Gastroesophageal sphincter (tissue), 4 donors: ENCODE results near the gene GALNT4. TPM values are rescaled to one million over a fixed set of nuclear protein-coding genes. Genes with fewer than 3 reads are reported as not detected.

Experiments used
- ATAC-seq: fragments of 150-250 bp; one replicate; pipeline ENCODE4 v1.9.1; 2016; ENCODE audit warnings: mild to moderate bottlenecking, moderate library complexity
- H3K27ac ChIP-seq, 4 donors: fragments of 200-600 bp; sonication (generic) in 3 of 4; 1 replicate in 3 of 4; 2 replicates in 1 of 4; pipeline ENCODE4 v1.5.1; 2016 to 2019
- H3K27me3 ChIP-seq: fragments of 200-600 bp; sonication (generic); one replicate; pipeline ENCODE4 v1.5.1; 2019
- H3K36me3 ChIP-seq, 2 donors: fragments of 200-600 bp; sonication (generic); one replicate each; pipeline ENCODE4 v1.5.1; 2019; ENCODE audit warnings: control low read depth in 1 of 2
- H3K4me1 ChIP-seq, 3 donors: fragments of 200-600 bp; sonication (generic); 1 replicate in 2 of 3; 2 replicates in 1 of 3; pipeline ENCODE4 v1.5.1; 2016 to 2019; ENCODE audit warnings: control low read depth in 2 of 3
- H3K4me3 ChIP-seq, 2 donors: fragments of 200-600 bp; sonication (generic); one replicate each; pipeline ENCODE4 v1.5.1; 2019; ENCODE audit warnings: mild to moderate bottlenecking in 1 of 2, moderate library complexity in 1 of 2
- H3K9me3 ChIP-seq, 3 donors: fragments of 200-600 bp; sonication (generic); one replicate each; pipeline ENCODE4 v1.5.1; 2017 to 2019; ENCODE audit warnings: control low read depth in 2 of 3
- CTCF ChIP-seq, 4 experiments: fragments of 200-600 bp in 2 of 4; fragments of 450-650 bp in 2 of 4; sonication (generic) in 1 of 4; IDR thresholded peaks; one replicate each; pipeline ENCODE4 v1.5.1; 2017 to 2019; ENCODE audit warnings: antibody characterized with exemption in 4 of 4, mild to moderate bottlenecking in 2 of 4, moderate library complexity in 2 of 4
- EP300 ChIP-seq: sonication (generic); formaldehyde crosslinking; IDR thresholded peaks from one replicate; pipeline ENCODE4 v1.6.1; 2017; ENCODE audit warnings: antibody characterized with exemption, mild to moderate bottlenecking
- POLR2A ChIP-seq, 2 donors: fragments of 450-650 bp; IDR thresholded peaks; one replicate each; pipeline ENCODE4 v1.6.1; 2017; ENCODE audit warnings: antibody characterized with exemption in 2 of 2, mild to moderate bottlenecking in 2 of 2, moderate library complexity in 1 of 2
- POLR2AphosphoS5 ChIP-seq: sonication (generic); formaldehyde crosslinking; IDR thresholded peaks from one replicate; pipeline ENCODE4 v1.6.1; 2017; ENCODE audit warnings: antibody characterized with exemption
- WGBS, 2 donors: methylation state at CpG; one replicate each; pipeline ENCODE4 v1.1.5; 2018; ENCODE audit warnings: low coverage in 1 of 2; 5-methylcytosine and 5-hydroxymethylcytosine counted together
- total RNA-seq, 4 donors: library from RNA; depleted of rRNA; stranded (reverse); fragments of >200 nt; gene quantifications; one replicate each; pipeline ENCODE4 v1.1.0, GENCODE V29; 2016

GALNT4 gene
- total RNA-seq, 4 donors from 2014 or later, result 5.3 to 10.8 (median 7.1) TPM

GRCh38 chr12:89539426-89540223 is 15.0 kb upstream of the GALNT4 start:
- no peaks in the 10 kb centered on the region for H3K9me3 ChIP-seq
- H3K27me3 ChIP-seq, result no peaks in the 10 kb centered on the region
- no peak for ATAC-seq
- H3K4me1 ChIP-seq, result peaks cover 0 to 16% (median 3%) of the 10 kb centered on the region in 3 donors
- WGBS, 2 donors, result 75 to 82% methylated on average over 4 to 5 of the region's 5 CpGs
- no peak overlapping the region for H3K4me3 ChIP-seq
- no peak for TF ChIP-seq POLR2A (IDR thresholded peaks at IDR 0.05)
- no peak for TF ChIP-seq CTCF (IDR thresholded peaks at IDR 0.05)
- TF ChIP-seq POLR2AphosphoS5, result no peak
- TF ChIP-seq EP300, result no peak
- H3K36me3 ChIP-seq, result no peaks in the 10 kb centered on the region
- no peak overlapping the region for H3K27ac ChIP-seq

- WGBS, 2 donors, result 93 to 100% methylated on average over 4 of the region's 4 CpGs
These were observed 14.3 kb upstream of the GALNT4 start for GRCh38 chr12:89538897-89539296.

GRCh38 chr12:89537389-89537788 is 12.8 kb upstream of the GALNT4 start:
- no peak overlapping the region for H3K27ac ChIP-seq
- ATAC-seq, result no peak
- TF ChIP-seq POLR2A (IDR thresholded peaks at IDR 0.05) (no peak), CTCF (IDR thresholded peaks at IDR 0.05) (no peak), POLR2AphosphoS5 (no peak), EP300 (no peak)
- peaks cover 0 to under 1% (median 0%) of the 10 kb centered on the region in 3 donors for H3K4me1 ChIP-seq
- WGBS, 2 donors, result 69 to 80% methylated on average over 3 of the region's 3 CpGs
- H3K27me3 ChIP-seq, result no peaks in the 10 kb centered on the region
- no peak overlapping the region for H3K4me3 ChIP-seq
- no peaks in the 10 kb centered on the region for H3K9me3 ChIP-seq
- no peaks in the 10 kb centered on the region for H3K36me3 ChIP-seq

More at GRCh38 chr12:89538897-89539296, 14.3 kb upstream of the GALNT4 start:
- no peak for TF ChIP-seq POLR2AphosphoS5
- TF ChIP-seq POLR2A (IDR thresholded peaks at IDR 0.05), result no peak
- no peak for TF ChIP-seq EP300
- TF ChIP-seq CTCF (IDR thresholded peaks at IDR 0.05), result no peak
- Histone ChIP-seq H3K9me3 (no peaks in the 10 kb centered on the region), H3K4me3 (no peak overlapping the region), H3K36me3 (no peaks in the 10 kb centered on the region), H3K4me1 (peaks cover 0 to 13% (median 3%) of the 10 kb centered on the region in 3 donors), H3K27me3 (no peaks in the 10 kb centered on the region), H3K27ac (no peak overlapping the region)
- ATAC-seq, result no peak

- peaks cover 0 to 28% (median 3%) of the 10 kb centered on the region in 3 donors for H3K4me1 ChIP-seq
- H3K27me3 ChIP-seq, result no peaks in the 10 kb centered on the region
- TF ChIP-seq POLR2AphosphoS5, result no peak
- no peak for TF ChIP-seq POLR2A (IDR thresholded peaks at IDR 0.05)
- no peak for TF ChIP-seq EP300
- TF ChIP-seq CTCF (IDR thresholded peaks at IDR 0.05), result peak; percentile 34 to 72 (median 60)
- H3K9me3 ChIP-seq, result no peaks in the 10 kb centered on the region
- 18 to 100% methylated on average over 1 of the region's 1 CpG for WGBS, 2 donors
- no peak overlapping the region for H3K27ac ChIP-seq
- no peaks in the 10 kb centered on the region for H3K36me3 ChIP-seq
- no peak overlapping the region for H3K4me3 ChIP-seq
- ATAC-seq, result no peak
These were observed 5.1 kb upstream of the GALNT4 start for GRCh38 chr12:89529738-89530137.

GRCh38 chr12:89528434-89528833 is 3.8 kb upstream of the GALNT4 start:
- Histone ChIP-seq H3K4me1 (peaks cover 0 to 38% (median 8%) of the 10 kb centered on the region in 3 donors), H3K27me3 (no peaks in the 10 kb centered on the region), H3K27ac (no peak overlapping the region), H3K9me3 (no peaks in the 10 kb centered on the region), H3K36me3 (no peaks in the 10 kb centered on the region), H3K4me3 (no peak overlapping the region)
- TF ChIP-seq EP300, result no peak
- TF ChIP-seq CTCF (IDR thresholded peaks at IDR 0.05), result no peak
- TF ChIP-seq POLR2AphosphoS5, result no peak
- TF ChIP-seq POLR2A (IDR thresholded peaks at IDR 0.05), result no peak
- 62 to 82% methylated on average over 3 to 4 of the region's 4 CpGs for WGBS, 2 donors
- no peak for ATAC-seq
